ENCODE data around the gene ABTB2.
"Not testable (repeated sequence)": the region's sequence is repeated elsewhere in the genome, so short reads cannot be mapped to it uniquely, and the experiment has no call there.

The ABTB2 gene

DNA sequence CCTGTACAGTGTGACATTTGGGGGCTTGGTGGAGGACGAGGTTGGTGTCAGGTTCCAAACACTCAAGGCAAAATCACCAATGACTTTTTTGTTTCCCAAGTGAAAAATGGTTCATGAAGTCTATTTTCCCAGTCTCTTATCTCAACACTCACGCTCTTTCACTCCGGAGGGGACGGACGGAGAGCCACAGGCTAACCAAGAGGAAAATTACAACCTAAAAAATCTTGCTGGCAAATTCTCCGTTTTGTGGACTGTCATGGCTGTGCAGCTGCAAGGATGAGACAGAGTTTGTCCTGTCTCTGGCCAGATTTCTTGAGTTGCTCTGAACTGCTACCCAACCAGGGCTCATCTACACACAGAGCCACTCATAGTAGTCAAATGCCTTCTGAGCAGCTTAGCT is 101.2 kb downstream of the ABTB2 start:
- no peak for DNase-seq

DNA sequence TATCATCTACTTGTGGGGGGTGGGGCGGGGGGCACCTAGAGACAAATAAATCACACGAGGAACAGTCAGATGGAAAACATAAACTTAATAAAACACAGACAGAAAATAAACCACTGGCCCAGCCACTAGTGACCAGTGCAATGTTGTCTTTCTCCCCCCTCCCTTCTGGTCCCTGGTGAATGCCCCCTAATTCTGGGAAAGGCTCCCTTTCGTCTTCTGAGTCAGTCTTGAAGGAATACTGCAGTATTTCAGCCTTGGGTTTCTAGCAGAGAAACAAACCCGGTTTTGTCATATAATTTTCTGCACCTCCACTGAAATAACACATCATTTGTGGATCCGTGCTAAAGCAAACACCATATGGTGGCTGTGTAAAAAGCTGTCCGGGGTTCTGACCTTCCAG is 101.7 kb downstream of the ABTB2 start:
- DNase-seq, result no peak

DNA sequence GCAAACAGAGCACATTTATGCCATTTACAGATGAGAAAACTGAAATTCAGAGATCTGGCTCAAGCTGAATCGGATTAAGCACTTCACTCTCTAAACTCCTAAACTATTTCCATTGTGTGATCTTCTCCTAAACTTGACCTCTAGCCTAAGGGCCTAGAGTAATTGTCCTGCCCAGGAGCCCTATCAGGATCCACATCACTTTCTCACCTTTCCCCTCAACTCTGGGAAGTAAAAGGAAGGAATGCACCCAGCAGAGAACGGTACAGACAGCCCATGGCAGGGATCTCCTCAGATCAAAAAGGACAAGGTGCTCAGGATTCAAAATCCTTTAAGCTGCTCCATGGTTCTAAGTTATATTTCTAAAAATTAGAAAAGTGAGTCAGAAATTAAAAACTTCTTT is 102.7 kb downstream of the ABTB2 start:
- DNase-seq, result no peak

DNA sequence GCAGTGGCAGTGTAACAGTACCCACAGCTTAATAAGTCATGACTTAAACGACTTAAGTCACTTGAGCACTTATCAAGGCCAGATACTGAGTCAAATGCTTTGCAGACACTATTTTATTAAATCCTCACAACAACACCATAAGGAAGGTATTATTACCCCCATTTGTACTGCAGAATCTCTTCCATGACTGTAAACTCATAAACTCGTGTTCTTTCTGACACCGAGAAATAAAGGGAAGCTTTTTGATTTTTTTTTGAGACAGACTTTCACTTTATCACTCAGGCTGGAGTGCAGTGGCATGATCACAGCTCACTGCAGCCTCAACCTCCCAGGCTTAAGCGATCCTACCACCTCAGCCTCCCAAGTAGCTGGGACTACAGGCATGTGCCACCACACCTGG is 103.8 kb downstream of the ABTB2 start:
- DNase-seq, result no peak

DNA sequence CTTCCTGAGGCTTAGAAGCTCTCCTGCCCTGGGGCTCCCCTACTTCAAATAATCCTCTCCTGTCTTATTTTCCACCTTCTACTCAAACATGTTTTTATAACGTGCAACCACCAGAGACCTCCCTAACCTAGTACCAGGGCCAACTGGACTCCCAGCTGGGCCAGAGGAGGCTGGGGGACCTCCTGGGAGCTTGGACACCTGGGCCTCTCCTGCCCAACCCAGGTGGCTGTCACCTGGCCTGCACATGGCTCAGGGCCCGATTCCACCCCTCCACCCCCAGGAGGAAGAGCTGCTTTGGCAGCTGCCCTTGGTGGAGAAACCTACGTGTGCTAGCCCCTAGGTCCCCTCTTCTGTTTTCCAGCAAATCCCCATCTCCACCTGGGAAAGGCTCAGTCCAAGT is 105.2 kb downstream of the ABTB2 start:
- no peak for DNase-seq

DNA sequence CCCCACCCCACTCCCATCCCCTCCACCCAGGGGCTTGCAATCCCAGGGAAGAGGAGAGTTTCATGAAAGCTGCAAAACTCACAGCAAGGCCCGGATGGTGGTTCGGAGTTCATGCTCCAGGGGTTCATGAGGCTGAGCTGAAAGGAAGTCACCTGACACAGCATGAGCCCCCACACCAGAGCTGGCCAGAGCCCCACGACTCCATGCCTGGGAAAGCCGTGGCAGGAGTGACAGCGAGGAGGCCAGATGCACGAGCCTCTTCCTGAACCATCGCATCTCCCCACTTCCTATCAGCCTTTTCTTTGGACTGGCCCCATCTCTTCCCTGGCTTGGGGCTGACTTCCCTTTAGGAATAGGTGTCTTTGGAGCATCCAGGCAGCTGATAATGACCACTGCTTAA is 105.8 kb downstream of the ABTB2 start:
- DNase-seq, result no peak

DNA sequence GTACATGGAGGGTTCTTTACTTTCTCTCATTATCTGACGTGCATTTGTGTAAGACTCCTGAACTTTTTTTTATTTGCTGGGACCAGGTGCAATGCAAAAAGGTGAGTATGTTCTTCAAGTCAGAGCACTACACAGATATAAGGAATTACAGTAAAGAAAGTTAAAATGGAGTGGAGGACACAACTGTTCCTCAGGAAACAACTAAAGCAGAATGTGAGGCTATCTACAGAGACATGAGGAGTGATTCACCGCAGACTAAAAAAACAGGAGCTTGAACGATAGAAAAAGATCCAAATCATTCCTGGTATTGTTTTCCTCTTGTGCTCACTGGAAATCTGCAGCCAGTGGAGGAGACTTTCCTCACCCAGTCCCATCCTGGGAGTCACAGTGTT is 106.2 kb downstream of the ABTB2 start:
- no peak for DNase-seq

DNA sequence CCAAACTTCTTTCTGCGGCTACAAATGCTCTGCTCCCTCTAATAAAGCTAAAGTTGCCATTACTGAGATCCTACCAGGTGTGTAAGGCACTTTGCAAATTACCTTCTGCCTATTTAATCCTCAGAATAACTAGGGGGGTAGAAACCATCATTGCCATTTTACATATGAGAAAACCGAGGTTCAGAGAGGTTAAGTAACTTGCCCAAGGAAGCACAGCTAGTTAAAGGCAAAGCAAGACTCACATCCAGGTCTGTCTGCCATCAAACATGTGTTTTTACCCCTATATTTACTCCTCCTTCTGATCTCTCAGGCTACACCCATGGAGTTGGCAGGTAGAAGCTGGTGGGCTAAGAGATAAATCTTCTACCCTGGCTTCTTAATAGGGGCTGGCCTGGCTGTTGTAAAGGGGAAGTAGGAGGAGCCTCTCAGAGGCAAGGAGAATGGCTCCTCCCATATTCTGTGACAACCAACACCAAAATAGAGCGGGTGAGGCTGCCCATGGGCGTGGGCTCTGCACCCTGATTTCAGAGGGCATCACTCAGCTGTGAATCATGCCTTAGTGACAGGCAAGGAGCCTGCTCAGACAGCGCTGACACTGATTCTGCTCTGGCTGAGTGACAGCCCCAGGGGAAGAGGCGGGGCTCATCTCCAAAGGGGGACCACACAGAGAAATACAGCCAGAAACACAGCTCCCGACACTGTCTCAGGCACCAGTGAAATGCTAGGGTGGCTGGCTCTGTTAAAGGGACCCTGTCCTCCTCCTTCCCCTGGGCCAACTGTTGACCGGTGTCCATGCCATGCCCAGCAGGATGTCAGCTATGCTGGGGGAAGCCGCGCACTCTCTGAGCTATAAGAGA is 106.8 kb downstream of the ABTB2 start:
- DNase-seq, result peak; percentile 78

DNA sequence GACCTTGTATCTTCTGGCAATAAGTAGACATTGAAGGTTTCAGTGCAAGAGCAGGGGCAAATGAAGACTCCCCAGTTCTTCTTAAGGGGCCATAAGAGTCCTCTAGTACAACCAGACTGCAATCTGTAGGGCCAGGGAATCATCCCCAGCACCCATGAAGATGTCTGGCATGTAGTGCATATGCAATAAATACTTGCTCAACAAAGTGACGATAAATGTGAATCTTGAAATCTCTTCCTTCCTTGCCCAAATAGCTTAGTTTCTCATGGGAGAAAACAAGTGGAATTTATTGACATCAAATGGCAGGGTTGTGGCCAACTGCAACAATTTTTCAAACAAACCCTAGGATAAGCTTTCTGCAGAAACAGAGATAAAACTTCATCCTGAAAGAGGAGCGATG is 107.6 kb downstream of the ABTB2 start:
- no peak for DNase-seq

DNA sequence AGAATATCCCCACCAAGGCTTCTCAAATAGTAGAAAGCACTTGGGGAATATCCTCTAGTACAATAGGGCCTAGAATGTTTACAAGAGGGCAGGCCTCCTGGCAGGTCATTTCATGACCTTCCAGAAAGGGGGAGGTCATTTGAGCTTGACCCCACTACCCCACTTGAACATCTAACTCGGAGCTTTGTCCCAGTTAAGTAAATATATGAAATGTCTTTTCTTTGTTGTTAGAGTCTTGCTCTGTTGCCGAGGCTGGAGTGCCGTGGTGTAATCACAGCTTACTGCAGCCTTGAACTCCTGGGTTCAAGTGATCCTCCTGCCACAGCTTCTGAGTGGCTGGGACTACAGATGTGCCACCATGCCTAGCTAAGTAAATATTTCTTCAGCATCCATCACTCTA is 108.4 kb downstream of the ABTB2 start:
- DNase-seq, result no peak

DNA sequence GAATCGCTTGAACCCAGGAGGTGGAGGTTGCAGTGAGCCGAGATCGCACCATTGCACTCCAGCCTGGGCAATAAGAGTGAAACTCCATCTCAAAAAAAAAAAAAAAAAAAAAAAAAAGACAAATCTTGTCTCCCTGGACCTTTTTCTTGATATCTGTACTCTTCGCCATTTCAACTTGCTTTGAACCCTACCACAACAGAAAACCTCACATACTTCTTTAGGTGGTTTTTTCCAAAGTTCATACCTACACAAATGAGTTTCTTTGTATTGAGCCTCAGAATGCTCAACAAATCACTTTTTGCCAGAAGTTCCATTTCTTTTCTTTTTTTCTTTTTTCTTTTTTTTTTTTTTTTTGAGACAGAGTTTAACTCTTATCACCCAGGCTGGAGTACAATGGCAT is 111.3 kb downstream of the ABTB2 start:
- DNase-seq, result not testable (repeated sequence)

DNA sequence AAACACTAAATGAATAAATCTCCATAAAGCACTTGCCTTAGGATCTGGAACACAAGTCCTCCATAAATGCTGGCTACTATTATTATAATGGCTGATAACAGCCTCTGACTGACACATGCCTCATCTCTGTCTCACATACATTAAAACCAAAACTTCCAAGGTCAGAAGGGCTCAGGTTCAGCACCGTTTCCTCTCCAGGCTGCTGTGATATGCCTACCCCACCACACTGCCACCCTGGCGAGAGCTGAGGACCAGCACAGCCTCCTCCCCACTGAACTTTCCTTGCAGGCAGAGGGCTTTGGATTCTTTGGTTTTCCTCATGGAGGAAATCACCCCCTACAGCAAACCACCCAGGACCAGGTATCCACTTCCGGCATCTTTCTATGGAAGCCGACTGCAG is 112.8 kb downstream of the ABTB2 start:
- DNase-seq, result no peak

DNA sequence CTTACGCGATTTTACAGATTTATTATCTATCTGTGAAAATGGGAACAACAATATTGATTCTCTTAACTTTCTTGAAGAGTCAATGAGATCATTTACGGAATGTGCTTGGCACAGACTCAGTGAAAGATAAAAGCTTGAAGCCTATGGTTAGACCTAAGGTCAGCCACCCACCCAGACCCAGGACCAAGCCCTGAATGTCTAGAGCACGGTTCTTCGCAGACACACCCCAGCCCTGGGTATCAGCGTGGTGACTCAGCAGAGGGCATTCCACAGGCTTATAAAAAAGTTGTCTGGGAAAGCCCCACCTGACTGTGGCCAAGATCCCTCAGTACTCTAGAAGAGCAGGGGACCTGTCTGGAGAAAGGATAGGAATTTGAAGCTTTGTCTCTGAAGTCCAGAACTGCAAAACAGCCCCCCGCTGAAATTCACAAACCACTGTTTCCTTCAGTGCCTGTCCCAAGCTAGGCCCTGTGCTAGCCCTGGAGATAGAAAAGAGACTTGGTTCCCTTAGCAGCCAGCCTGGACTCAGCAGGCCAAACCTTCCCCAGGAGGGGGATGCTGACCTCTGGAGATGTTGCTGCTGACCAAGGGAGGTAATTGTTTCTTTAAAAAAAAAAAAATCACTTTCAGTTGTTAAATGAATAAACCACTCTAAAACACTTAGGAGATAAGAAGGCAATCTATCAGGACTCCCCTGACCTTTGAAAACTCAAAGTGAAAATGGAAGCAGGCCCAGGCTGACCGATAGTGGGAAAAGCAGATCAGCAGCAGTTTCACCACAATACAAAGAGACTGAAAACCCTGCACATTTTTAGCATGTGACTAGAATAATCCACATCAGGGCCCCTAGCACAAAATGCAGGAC is 114.0 kb downstream of the ABTB2 start:
- DNase-seq, result peak; percentile 73

DNA sequence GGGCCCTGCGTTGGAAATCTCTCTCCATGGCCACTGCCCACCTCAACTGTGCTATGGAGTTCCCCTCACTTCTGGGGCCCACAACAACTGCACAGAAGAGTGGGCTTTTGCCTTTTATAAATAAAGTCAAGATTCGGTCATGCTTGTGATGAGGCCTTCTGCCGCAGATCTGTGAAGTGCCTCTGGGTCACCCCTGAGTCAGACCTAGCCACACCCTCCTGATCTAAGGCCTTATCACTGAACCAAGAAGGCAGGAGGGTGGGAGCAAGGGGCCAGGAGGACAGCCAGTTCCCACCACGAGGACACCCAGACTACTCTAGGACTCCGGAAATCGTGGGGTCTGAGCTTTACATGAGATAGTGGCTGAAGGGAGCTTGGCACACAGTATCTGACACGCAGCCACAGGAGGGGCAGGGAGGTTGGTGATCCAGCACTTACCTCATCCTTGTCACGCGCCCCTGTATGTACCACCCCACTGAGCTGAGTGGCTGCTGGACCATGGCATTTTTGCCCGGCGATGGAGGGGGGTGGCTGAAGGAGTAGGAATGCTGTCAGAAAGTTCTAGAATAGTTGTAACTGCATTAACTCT is 115.7 kb downstream of the ABTB2 start:
- no peak for DNase-seq

DNA sequence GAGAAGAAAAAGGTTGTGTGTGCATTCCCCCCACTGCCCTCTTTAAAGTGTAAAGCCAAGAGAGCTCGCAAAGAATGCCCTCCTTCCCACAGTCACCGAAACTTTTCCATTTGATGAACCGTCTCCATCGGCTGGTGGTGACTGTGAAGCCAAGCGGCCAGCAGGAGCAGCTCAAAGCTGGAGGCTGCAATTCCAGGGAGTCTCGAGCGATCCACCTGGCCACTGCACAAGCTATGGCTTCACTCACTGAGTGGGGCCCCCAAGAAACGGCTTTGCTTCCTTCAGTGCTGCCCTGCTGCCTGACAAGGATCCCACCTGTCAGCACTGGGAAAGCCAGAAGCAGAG is 117.7 kb downstream of the ABTB2 start:
- no peak for DNase-seq

DNA sequence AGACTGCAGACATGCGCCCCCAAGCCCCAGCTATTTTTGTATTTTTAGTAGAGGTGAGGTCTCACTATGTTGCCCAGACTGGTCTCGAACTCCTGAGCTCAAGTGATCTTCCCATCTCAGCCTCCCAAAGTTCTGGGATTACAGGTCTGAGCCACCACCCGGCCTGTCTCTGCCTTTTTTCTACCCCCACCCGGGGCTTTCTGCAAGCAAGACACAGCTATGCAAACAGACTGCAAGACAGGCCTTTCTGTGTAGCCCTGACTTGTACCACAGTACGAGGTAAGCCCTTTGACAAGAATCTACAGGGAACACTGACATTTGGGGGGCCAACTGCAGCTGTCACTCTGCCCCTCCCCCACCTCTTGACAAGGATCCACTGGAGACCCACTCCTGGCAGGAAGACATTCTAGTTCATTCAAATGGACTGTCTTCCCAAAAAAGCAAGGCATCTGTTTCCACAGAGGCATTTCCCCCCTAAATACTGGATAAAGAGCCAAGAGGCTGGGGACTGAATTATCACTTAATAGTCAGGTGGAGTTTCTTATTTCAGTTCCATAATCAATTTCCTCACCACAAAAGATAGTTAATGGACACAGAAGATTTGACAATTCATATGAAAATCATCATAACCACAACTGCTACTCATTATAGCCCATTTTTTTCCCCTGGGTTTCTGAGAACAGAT is 118.2 kb downstream of the ABTB2 start:
- no peak for DNase-seq

DNA sequence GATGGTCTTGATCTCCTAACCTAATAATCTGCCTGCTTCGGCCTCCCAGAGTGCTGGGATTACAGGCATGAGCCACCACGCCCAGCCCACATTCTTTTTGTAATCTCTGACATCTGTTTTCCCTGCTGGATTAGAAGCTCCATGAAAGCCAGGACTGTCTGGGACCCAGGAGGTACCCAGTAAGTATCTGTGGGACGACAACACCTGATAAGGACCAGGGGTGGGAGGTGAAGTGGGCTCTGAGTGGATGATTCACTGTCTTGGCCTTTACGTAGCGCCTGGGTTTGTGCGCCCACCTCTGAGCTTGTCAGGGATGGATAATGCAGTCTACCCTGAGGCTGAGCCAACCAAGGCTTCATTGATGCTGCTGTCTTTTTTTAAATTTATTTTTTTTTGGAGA is 118.8 kb downstream of the ABTB2 start:
- no peak for DNase-seq

DNA sequence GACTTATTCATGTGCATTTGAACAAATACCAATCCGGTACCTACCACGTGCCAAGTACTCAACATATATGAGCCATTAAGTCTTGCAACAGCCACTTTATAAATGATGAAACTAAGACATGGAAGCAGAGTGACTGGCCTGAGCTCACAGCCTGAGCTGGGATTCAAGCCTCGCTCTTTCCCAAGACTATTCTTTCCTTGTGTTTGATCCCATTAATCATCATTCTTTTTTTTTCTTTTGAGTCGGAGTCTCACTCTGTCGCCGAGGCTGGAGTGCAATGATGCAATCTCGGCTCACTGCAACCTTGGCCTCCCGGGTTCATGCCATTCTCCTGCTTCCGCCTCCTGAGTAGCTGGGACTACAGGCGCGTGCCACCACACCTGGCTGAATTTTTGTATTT is 119.3 kb downstream of the ABTB2 start:
- DNase-seq, result no peak

DNA sequence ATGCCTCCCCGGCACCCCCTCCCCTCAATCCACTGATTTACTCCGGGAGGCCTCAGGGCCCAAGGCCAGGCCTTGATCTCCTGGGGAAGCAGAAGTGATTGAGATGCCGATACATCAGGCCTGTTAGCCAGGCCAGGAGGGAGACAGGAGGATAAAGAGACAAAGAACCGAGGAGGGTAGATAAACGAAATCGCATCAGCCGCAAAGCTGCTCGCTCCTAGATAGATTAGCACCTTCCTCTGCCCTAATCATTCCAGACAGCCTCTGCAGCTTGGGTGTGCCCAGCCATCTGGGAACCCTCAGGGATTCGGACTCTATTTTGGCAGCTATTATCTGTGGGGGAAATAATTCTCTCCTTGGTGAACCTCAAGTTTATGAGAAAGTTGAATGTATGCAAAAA is 121.2 kb downstream of the ABTB2 start:
- no peak for DNase-seq

DNA sequence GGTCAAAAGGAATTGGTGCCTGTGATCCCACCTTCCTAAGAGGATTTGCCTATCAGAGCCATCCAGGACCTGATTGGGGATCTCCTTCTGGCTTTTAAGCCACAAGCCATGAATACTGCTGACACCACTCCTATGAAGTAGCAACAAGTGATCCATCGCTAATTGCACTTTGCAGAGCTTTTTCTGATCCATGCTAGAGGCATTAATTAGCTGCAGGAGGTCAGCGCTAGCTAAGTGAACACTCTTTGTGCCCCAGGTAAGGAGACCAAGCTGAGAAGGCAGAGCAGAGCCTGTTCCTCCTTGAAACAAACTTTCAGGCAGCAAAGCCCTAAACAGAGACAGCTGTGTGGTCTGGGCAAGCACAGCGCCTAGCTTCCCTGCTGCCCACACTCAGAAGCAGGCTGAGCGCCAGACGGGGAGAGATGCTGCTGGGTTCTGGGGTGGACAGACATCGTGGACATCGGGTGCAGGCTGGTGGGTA is 122.2 kb downstream of the ABTB2 start:
- DNase-seq, result no peak

DNA sequence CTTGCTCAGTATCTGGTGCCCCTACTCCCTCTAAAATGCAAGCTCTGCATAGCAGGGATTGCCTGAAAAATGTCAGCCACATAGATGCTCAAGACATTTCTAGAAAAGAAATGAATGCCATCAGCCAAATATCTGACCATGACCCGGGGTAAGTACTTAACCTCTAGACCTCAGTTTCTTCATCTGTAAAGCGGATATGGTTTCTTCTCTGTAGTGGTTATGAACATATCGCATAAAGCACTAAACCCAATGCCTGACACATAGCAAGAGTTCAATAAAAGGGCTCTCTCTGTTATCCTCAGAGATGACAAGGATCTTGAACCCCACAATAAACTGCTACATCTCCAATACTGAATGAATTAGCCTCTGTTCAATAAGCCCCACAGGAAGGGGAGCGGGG is 122.6 kb downstream of the ABTB2 start:
- DNase-seq, result no peak

DNA sequence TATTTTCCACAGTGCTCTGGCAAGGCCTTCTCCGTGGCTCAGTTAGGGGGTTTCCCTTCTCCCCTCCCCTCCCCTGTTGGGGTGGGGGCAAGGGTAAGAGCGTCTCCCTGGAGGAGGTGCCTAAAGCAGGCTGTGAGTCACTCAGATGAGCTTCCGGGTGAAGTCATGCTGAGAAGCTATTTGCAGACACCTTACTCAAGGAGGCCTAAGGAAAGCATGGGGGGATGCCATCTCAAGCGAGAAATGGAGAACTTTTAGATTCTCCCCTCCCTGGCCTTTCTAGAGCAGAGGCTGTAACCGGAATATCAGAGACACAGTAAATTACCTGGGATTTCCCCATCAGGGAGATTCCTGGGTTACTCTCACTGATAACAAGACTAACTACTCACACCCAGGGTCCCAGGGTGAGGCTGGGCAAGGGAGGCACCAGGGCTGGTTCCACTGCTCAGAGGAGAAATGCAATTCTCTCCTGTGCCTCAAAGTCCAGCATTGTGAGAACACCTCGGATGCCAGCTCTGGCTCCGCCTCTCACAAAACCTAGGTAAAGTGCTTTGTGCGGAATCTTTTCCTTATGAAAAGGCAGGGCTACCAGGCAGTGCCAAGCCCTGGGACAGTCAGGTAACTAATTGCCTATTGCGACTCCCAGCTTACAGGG is 123.6 kb downstream of the ABTB2 start:
- peak; percentile 84 for DNase-seq

DNA sequence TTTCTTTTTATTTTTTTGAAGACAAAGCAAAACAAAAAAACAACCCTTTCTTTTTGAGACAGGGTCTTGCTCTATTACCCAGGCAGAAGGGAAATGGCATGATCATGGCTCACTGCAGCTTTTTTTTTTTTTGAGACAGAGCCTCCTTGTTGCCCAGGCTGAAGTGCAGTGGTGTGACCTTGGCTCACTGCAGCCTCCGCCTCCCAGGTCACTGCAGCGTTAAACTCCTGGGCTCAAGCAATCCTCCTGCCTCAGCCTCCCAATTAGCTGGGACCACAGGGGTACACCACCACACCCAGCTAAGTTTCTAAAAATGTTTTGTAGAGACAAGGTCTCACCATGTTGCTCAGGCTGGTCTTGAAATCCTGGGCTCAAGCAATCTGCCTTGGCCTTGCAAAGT is 124.6 kb downstream of the ABTB2 start:
- no peak for DNase-seq
